NOMO-1 treated with DMSO at 0.1 percent for 48 hours (cell line): ENCODE measurements around the gene LETM1.

Source experiments
- DNase-seq: peaks from one replicate; lab custom pipeline; 2025; ENCODE audit not compliant: unreplicated experiment; lab: John Stamatoyannopoulos, UW

The LETM1 gene

DNA sequence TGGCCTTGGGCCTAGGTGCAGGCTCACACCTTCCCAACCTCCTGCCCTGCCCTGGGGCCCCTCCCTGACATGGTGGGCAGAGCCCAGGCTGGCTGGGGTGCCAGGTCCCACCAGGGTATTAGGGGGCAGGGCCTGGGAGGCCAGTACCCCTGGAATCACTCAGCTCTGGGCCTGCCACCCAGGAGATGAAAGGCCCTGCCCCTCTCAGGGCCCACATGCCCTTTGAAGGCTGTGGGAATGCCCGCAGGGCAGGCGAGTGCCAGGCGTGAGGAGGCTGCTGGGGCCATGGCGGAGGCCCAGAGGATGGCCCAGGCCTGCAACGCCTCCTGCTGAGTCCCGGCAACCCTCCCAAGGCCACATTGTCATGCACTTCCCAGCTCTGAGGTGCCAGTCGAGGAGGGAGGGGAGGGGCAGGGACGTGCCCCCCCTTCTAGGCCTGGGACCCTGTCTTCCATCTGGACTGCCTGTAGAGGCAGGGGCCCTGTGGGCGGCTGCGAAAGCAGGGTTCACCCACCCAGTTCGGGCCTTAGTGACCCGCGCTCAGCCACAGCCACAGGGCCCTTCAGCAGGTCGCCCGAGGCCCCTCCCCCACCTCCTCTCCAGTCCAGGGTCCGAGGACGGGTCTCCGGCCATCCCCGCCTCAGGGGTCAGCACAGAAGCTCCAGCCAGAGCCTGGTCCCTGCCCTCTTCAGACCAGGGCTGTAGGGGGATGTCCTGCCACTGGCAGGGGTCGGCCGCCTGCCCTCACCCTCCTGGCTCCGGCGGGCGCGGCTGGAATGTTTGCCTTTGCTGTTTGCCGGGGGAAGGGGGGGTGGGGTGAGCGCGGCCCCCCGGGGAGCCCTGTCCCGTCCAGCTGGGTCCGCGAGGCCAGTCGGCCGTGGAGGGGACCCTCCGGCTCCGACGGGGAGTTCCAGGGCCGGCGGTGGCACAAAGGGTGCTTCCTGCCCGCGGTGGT, 89.6 kb downstream of the LETM1 start:
- DNase-seq: no peak

DNA sequence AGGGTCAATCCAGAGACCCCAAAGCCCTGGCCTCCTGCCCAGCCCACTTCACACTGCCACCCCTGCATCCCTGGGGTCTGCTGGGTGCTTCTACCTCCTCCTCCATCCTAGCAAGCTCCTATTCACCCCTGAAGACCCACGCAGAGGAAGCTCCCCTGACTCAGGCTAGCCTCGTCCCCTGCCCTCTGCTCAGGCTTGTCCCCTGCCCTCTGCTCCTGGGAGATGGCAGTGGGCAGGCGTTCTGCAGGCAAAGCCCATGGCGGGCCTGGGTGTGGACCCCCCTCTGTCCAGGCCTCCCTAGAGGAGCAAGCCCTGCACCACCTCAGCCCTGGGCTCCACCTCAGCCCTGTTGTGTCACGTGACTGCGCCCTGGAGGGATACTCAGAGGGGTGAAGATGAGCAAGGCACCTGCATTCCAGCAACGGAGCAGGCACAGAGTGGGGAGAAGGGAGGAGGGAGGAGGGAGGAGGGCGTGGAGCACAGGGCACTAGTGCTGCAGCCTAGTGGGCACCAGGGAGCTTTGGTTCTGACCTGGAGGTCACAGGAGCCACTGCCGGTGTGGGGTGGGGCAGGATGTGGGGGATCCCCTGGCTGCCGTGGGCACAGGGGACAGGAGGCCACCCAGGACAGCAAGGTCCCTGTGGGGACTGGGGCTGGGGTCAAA, 90.4 kb downstream of the LETM1 start:
- no peak for DNase-seq

DNA sequence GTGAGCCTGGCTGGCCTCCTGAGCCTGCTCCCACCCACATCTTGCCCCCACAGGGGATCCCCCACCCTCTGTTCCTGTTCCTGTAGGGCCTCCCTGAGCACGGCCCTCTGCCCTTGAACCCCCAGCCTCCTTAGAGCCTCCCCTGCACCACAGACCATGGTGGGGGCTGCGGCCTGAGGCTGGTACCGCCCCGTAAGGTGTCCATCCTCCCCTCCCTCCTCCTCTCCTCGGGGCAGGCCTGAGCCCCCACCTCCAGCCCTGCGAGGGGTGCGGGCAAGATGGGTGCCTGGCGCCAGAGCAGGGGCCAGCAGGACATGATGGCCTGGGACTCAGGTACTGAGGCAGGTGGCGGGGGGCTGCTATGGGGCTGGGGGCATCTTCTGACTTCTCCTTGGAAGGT, 91.3 kb downstream of the LETM1 start:
- DNase-seq: no peak

DNA sequence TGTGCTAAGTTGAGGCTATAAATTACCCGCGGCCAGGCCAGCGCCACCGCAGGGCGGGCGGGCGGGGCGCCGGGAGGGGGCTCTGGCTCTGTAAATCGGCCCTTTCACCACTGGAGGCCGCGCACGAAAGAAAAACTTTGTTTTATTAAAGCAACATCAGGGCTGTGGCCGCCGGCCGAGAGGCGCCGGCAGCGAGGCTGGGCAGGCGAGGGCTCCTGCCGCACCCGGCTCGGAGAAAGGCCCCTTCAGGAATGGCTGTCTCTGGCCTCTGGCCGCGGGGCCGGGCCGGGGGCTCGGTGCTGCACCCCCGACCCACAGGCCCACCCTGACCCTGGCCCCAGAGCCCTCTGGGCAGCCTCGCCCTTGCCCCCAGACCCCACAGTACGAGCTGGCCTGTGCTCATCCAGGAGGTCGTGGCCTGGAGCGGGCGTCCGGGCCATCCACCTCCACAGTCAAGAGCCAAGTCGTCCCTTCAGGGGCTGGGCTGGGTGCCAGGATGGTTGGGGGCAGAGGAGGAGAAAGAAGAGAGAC, 92.3 kb downstream of the LETM1 start:
- DNase-seq: peak; percentile 77

DNA sequence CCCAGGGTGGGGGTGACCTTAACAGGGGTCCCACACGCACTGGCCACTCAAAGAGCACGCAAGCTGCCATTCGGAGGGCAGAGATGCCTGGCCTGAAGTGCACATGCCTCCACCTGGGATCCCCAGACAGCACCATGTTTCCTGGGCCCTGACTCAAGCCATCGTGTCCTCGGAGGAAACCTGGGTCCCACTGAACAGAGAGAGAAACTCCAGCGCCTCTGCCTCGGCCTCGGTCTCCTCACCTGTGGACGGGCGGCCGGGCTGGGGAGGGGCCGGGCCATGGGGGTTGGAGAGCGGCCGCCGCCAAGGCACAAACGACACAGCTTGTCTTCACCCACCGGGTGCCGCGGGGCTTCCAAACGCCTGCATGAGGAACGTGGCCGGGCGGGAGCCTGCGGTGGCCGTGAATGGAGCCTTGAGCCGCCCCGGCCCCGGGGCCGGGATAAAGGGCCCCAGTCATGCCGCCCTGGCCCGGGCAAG, 92.8 kb downstream of the LETM1 start:
- no peak for DNase-seq

DNA sequence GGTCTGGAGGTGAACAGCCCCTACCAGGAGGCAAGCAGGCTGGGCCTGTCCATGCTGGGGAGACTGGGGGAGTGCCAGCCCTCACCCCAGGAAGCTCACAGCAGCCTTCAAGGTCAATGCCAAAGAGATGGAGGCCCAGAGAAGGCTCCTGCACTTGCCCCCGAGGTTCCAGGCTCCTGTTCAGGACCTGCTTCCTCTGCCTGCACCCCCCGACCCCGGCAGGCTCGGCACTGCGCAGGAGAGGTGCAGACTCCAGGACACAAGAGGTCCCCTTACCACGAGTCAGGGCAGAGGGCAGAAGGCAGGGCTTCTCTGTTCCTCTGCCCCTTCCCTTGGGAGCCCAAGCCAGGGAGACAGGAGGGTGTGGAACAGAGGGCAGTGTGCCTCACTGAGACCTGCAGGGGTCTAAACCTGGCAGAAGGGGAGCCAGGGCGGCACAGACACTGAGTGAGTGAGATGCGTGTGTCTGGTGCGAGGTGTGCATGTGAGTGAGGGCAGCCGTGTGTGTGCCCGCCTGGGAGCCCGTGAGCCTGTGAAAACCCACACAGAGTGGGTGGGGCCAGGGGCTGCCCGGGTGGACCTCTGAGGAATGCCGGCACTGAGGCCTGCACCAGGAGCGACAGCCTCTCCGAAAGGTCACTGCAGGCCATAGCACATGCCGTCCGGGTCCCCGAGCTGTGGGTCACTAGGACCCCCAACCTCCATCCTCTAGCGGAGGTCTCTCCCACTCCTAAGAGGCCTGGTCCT, 93.5 kb downstream of the LETM1 start:
- DNase-seq: no peak
